Urinary bladder (tissue), 4 donors: ENCODE data around the gene SH3PXD2B. TPM values are rescaled to one million over a fixed set of nuclear protein-coding genes. Genes with fewer than 3 reads are reported as not detected.
"Not testable (repeated sequence)": the region's sequence is repeated elsewhere in the genome, so short reads cannot be mapped to it uniquely, and the experiment has no call there.

Source experiments
- DNase-seq: peaks from one replicate; pipeline ENCODE4 v3.0.0-alpha.2; 2015; ENCODE audit errors: extremely low spot score
- H3K27ac ChIP-seq: one replicate; pipeline ENCODE4 v1.5.1; 2013; ENCODE audit warnings: low read depth, mild to moderate bottlenecking, moderate library complexity
- H3K36me3 ChIP-seq: one replicate; pipeline ENCODE4 v1.6.1; 2013; ENCODE audit warnings: mild to moderate bottlenecking, moderate library complexity; ENCODE audit not compliant: insufficient read depth
- H3K4me1 ChIP-seq: one replicate; pipeline ENCODE4 v1.6.1; 2013; ENCODE audit warnings: mild to moderate bottlenecking, moderate library complexity; ENCODE audit not compliant: insufficient read depth
- H3K4me3 ChIP-seq: one replicate; pipeline ENCODE4 v1.5.1; 2013; ENCODE audit warnings: low read depth, low read length
- WGBS: extraction: QIAGEN DNeasy Blood & Tissue Kit; methylation state at CpG from one replicate; pipeline ENCODE4 v1.1.7; 2013; 5-methylcytosine and 5-hydroxymethylcytosine counted together
- polyA plus RNA-seq: library from polyadenylated mRNA; stranded (reverse); fragments of 200-250 nt; gene quantifications from one replicate; pipeline ENCODE4 v1.2.3, GENCODE V29; 2013
- total RNA-seq: library from RNA; depleted of rRNA; stranded (reverse); fragments of >200 nt; gene quantifications from one replicate; pipeline ENCODE4 v1.2.3, GENCODE V29; 2014
- donor health status: healthy with polysubstance abuse.
- donor health status: healthy.

Gene SH3PXD2B
- total and polyA plus RNA-seq, 2 donors, result 24.3 to 39.4 TPM

- Histone ChIP-seq H3K36me3 (no peaks in the 10 kb centered on the region), H3K27ac (no peak overlapping the region), H3K4me3 (no peak overlapping the region), H3K4me1 (no peaks in the 10 kb centered on the region)
- WGBS, result 97% methylated on average over 3 of the region's 3 CpGs
- no peak for DNase-seq
Measured at GRCh38 chr5:172351240-172351778, 103.0 kb downstream of the SH3PXD2B start.

DNA sequence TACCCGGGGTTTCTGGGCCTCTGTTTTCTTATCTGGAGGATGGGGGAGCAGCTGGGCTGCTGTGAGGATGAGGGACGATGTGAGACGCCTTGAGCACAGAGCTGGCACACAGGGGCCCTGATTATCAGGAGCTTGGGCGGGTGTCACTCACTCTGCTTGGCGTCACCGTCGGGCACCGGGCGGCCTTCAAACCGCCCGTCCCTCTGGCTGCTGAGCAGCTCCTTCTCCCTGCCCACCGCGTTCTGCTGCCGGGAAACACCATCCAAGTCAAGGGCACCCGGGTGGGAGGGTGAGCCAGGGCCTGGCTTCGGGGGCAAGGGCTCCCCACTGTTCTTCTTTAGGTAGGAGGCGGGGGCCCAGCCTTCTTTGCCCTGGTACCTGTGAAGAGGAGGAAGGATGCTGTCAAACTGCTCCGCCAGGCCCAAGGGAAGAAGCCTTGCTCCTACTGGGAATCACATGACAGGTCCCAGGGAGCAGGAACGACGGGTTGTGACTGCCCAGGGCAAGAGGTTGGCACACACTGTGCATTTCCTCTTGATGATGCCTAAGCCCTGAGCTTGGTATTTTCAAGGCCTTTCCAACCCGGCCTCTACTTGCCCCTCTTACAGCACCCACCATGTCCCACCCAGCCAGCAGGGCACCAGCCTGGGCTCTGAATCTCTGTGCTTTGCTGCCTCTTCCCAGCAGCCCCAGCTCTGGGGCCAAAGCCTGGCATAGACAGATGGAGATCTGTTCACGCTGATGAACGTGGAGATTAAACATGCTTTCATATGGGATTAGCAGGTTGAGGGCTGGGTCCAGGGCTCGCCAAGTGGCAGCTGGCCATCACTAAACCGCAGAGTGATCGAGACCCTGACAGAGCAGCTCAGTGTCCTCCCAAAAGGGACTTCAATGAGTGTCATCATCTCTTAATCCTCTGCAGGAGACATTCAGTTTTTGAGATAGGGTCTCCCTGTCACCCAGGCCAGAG lies 103.8 kb downstream of the SH3PXD2B start:
- no peak for DNase-seq
- WGBS, result 93% methylated on average over 26 of the region's 26 CpGs
- no peak overlapping the region for H3K4me3 ChIP-seq

DNA sequence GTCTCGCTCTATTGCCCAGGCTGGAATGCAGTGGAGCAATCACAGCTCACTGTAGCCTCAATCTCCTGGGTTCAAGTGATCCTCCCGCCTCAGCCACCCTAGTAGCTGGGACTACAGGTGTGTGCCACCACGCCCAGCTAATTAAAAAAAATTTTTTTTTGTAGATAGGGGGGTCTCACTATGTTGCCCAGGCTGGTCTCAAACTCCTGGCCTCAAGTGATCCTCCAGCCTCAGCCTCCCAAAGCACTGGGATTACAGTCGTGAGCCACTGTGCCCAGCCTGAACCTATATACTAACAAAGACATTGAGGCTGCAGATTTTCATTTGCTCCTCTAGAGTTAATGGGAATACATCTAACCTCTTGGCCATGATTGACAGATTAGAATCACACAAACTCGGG lies 105.6 kb downstream of the SH3PXD2B start:
- WGBS, result 91% methylated on average over 5 of the region's 5 CpGs
- not testable (repeated sequence) for H3K4me3 ChIP-seq, DNase-seq, H3K27ac ChIP-seq, H3K36me3 ChIP-seq, H3K4me1 ChIP-seq

More for the DNA sequence above, 103.8 kb downstream of the SH3PXD2B start:
- Histone ChIP-seq H3K27ac (no peak overlapping the region), H3K4me1 (no peaks in the 10 kb centered on the region), H3K36me3 (no peaks in the 10 kb centered on the region)

- no peak for DNase-seq
- Histone ChIP-seq H3K36me3 (no peaks in the 10 kb centered on the region), H3K4me1 (no peaks in the 10 kb centered on the region), H3K4me3 (no peak overlapping the region), H3K27ac (no peak overlapping the region)
- 90% methylated on average over 5 of the region's 5 CpGs for WGBS
Measured at GRCh38 chr5:172348084-172348483, 106.2 kb downstream of the SH3PXD2B start.

- no peaks in the 10 kb centered on the region for H3K36me3 ChIP-seq
- H3K4me1 ChIP-seq, result no peaks in the 10 kb centered on the region
- WGBS, result 59% methylated on average over 8 of the region's 8 CpGs
- no peak for DNase-seq
- H3K27ac ChIP-seq, result no peak overlapping the region
- no peak overlapping the region for H3K4me3 ChIP-seq
Measured at GRCh38 chr5:172347496-172348052, 106.8 kb downstream of the SH3PXD2B start.

GRCh38 chr5:172345881-172346280 lies 108.4 kb downstream of the SH3PXD2B start:
- DNase-seq, result no peak
- no peak overlapping the region for H3K4me3 ChIP-seq
- no peaks in the 10 kb centered on the region for H3K36me3 ChIP-seq
- 83% methylated on average over 11 of the region's 11 CpGs for WGBS
- no peaks in the 10 kb centered on the region for H3K4me1 ChIP-seq
- H3K27ac ChIP-seq, result no peak overlapping the region

GRCh38 chr5:172344855-172345409 lies 109.4 kb downstream of the SH3PXD2B start:
- H3K4me1 ChIP-seq, result no peaks in the 10 kb centered on the region
- no peaks in the 10 kb centered on the region for H3K36me3 ChIP-seq
- no peak overlapping the region for H3K4me3 ChIP-seq
- no peak overlapping the region for H3K27ac ChIP-seq
- WGBS, result 79% methylated on average over 3 of the region's 3 CpGs
- DNase-seq, result no peak

DNA sequence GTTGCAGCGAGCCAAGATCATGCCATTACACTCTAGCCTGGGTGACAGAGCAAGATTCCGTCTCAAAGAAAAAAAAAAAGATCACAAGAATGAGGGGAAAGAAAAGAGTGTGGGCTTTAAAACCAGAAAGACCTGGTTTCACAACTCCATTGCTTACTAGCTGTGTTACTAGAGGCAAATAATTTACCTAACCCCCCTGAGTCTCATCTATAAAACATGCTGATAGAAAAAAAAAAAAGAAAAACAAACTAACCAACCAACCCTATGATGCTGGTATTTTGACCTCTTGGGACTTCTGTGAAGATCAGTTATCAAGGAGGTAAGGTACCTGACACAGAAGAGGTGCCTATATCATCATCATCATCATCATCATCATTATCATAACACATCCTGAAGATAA lies 110.6 kb downstream of the SH3PXD2B start:
- H3K36me3 ChIP-seq, result no peaks in the 10 kb centered on the region
- no peak overlapping the region for H3K27ac ChIP-seq
- no peak overlapping the region for H3K4me3 ChIP-seq
- no peak for DNase-seq
- no peaks in the 10 kb centered on the region for H3K4me1 ChIP-seq
- whole genome bisulfite sequencing, result 94% methylated on average over 2 of the region's 2 CpGs

DNA sequence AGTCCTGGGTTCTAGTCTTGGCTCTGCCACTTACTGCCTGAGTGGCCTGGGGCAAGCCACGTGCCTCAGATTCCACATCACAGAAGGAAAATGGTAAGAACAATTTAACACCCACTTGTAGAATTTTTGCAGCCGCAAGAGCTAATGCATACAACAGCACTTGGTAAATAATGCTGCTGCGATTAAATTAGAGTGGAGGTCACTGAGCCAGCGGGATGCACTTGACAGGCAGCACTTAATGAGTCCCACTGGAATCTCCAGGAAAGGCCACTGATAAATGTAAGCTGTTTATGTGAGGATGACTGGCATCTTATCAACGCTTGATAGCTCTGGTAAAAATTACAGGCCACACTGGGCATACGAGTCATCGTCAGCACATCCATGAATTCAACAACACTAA lies 111.4 kb downstream of the SH3PXD2B start:
- no peaks in the 10 kb centered on the region for H3K36me3 ChIP-seq
- H3K4me1 ChIP-seq, result no peaks in the 10 kb centered on the region
- no peak overlapping the region for H3K4me3 ChIP-seq
- H3K27ac ChIP-seq, result no peak overlapping the region
- WGBS, result 84% methylated on average over 7 of the region's 7 CpGs
- DNase-seq, result no peak

GRCh38 chr5:172339264-172340180 lies 114.8 kb downstream of the SH3PXD2B start:
- WGBS, result 87% methylated on average over 35 of the region's 35 CpGs
- H3K36me3 ChIP-seq, result no peaks in the 10 kb centered on the region
- H3K4me3 ChIP-seq, result no peak overlapping the region
- DNase-seq, result no peak
- H3K4me1 ChIP-seq, result no peaks in the 10 kb centered on the region
- no peak overlapping the region for H3K27ac ChIP-seq

DNA sequence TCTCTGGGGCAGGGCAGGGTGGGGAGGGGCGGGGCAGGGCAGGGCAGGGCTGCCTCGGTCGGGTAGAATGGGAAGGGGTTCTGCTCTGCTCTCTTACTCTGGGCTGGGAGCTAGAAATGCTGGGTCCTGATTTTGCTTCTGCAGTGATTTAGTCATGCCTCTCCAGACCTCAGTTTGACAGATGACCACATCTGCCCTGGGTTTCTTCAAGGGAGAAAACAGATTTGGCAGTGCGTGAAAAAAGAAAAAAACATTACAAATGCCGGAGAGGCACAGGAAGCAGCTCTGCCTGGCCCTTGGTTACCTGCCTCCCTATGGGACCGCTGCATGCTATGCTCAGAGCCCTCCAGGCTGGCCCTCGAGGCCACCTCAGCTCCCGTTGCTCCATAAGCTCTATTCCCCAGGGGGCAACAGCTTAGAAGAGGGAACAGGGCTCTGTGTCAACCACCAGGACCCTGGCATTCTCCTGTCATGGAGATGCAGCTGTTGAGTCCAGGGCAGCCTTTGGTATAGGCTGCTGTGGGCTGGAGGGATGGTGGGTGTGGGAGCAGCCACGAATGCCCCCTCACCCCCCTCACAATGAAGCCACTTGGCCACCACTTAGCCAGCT lies 117.5 kb downstream of the SH3PXD2B start:
- Histone ChIP-seq H3K27ac (no peak overlapping the region), H3K36me3 (no peaks in the 10 kb centered on the region), H3K4me1 (no peaks in the 10 kb centered on the region), H3K4me3 (no peak overlapping the region)
- 74% methylated on average over 9 of the region's 9 CpGs for WGBS
- no peak for DNase-seq

DNA sequence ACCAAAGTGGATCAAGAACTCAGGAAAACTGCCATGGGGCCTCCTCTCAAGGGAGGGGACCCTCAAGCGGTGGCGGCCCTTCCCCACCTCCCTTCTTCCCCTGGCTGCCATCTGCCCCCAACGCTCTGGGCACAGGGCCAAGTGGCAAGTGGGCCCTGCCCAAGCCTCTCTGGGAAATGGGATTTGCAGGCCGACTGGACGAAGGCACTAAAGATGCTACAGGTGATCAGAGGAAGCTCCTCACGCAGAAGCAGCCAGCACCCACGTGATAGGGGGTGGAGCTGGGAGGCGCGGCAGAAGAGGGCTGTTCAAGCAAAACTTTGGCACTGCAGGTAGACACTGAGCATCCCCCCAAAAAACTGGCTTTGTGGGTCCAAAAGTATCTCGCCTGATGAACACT lies 118.1 kb downstream of the SH3PXD2B start:
- Histone ChIP-seq H3K4me1 (no peaks in the 10 kb centered on the region), H3K4me3 (no peak overlapping the region), H3K36me3 (no peaks in the 10 kb centered on the region), H3K27ac (no peak overlapping the region)
- 52% methylated on average over 10 of the region's 10 CpGs for WGBS
- no peak for DNase-seq

DNA sequence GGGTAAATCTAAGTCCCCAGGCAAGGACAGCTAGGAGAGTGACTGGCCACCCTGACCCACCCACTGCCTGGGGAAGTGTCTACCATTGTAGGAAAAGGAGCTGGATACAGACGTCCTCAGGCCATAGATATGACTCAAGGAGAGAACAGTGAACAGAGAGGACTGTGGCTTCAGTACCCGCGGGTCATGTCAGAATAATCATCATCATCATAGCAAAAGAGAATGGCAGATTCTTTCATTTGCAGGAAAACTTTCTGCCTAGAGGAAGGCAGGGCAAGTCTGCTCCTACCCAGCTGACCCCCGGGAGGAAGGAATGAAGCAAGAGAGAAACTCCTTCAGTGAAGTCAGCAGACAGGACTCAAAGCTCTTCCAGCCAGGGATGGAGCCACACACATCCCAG lies 118.6 kb downstream of the SH3PXD2B start:
- Histone ChIP-seq H3K36me3 (no peaks in the 10 kb centered on the region), H3K4me3 (no peak overlapping the region), H3K27ac (no peak overlapping the region), H3K4me1 (no peaks in the 10 kb centered on the region)
- DNase-seq, result no peak
- WGBS, result 73% methylated on average over 4 of the region's 4 CpGs
